Mesothelial cell of epicardium (in vitro differentiated cells): ENCODE data around the gene FMN2. TPM values are rescaled to one million over a fixed set of nuclear protein-coding genes. Genes with fewer than 3 reads are reported as not detected.

ENCODE experiments used
- DNase-seq, 2 experiments: peaks; one replicate each; pipeline ENCODE4 v3.0.0; 2021; ENCODE audit warnings: low spot score in 2 of 2; ENCODE audit not compliant: unreplicated experiment in 2 of 2
- H3K27ac Mint-ChIP-seq: 2 replicates; pipeline ENCODE4 v1.8.0; 2021; ENCODE audit warnings: mixed read lengths
- H3K27me3 Mint-ChIP-seq: 2 replicates; pipeline ENCODE4 v1.8.0; 2021; ENCODE audit warnings: low read depth, mixed read lengths
- H3K36me3 Mint-ChIP-seq: 2 replicates; pipeline ENCODE4 v1.8.0; 2021; ENCODE audit warnings: mixed read lengths
- H3K4me1 Mint-ChIP-seq: 2 replicates; pipeline ENCODE4 v1.8.0; 2021; ENCODE audit warnings: mixed read lengths
- H3K4me3 Mint-ChIP-seq: 2 replicates; pipeline ENCODE4 v1.8.0; 2021; ENCODE audit warnings: mild to moderate bottlenecking, moderate library complexity, mixed read lengths
- H3K9me3 Mint-ChIP-seq: 2 replicates; pipeline ENCODE4 v1.8.0; 2021; ENCODE audit warnings: mixed read lengths
- CTCF ChIP-seq: fragments of 200-600 bp; sonication (generic); IDR thresholded peaks from one replicate; pipeline ENCODE4 v1.5.0; 2021; ENCODE audit warnings: antibody characterized with exemption; ENCODE audit not compliant: unreplicated experiment
- total RNA-seq: library from RNA; stranded (reverse); gene quantifications from 3 replicates; pipeline ENCODE4 v1.2.1, GENCODE V29; 2021

Gene FMN2
- total RNA-seq, 1 donor from 2014 or later, result 0.54 TPM

- H3K4me1 Mint-ChIP-seq, result peaks cover 7% of the 10 kb centered on the region
Observed at GRCh38 chr1:240295811-240296210, 204.1 kb downstream of the FMN2 start.

GRCh38 chr1:240304466-240304865 is 212.8 kb downstream of the FMN2 start:
- DNase-seq, result no peak
- Mint-ChIP-seq H3K27ac (no peak overlapping the region), H3K4me3 (no peak overlapping the region), H3K36me3 (peaks cover 2% of the 10 kb centered on the region), H3K9me3 (peaks cover 20% of the 10 kb centered on the region), H3K27me3 (no peaks in the 10 kb centered on the region), H3K4me1 (no peaks in the 10 kb centered on the region)
- TF ChIP-seq CTCF, result no peak

More at GRCh38 chr1:240295811-240296210, 204.1 kb downstream of the FMN2 start:
- Mint-ChIP-seq H3K27me3 (peaks cover 8% of the 10 kb centered on the region), H3K36me3 (no peaks in the 10 kb centered on the region), H3K4me3 (no peak overlapping the region), H3K27ac (no peak overlapping the region), H3K9me3 (peaks cover 9% of the 10 kb centered on the region)
- TF ChIP-seq CTCF, result no peak
- no peak for DNase-seq

- DNase-seq, result no peak
- Mint-ChIP-seq H3K36me3 (peaks cover 2% of the 10 kb centered on the region), H3K9me3 (peaks cover 17% of the 10 kb centered on the region), H3K4me3 (no peak overlapping the region), H3K4me1 (peaks cover 4% of the 10 kb centered on the region), H3K27me3 (no peaks in the 10 kb centered on the region), H3K27ac (no peak overlapping the region)
- TF ChIP-seq CTCF, result no peak
Observed at GRCh38 chr1:240306673-240307072, 215.0 kb downstream of the FMN2 start.

GRCh38 chr1:240308096-240308495 is 216.4 kb downstream of the FMN2 start:
- H3K27me3 Mint-ChIP-seq, result no peaks in the 10 kb centered on the region
- no peak overlapping the region for H3K27ac Mint-ChIP-seq
- DNase-seq, result no peak
- H3K4me1 Mint-ChIP-seq, result peaks cover 4% of the 10 kb centered on the region
- TF ChIP-seq CTCF, result no peak
- H3K4me3 Mint-ChIP-seq, result no peak overlapping the region
- H3K36me3 Mint-ChIP-seq, result peaks cover under 1% of the 10 kb centered on the region
- H3K9me3 Mint-ChIP-seq, result peaks cover 15% of the 10 kb centered on the region

- no peaks in the 10 kb centered on the region for H3K27me3 Mint-ChIP-seq
- TF ChIP-seq CTCF, result no peak
- H3K4me3 Mint-ChIP-seq, result no peak overlapping the region
- peaks cover 4% of the 10 kb centered on the region for H3K4me1 Mint-ChIP-seq
- peaks cover 8% of the 10 kb centered on the region for H3K9me3 Mint-ChIP-seq
- no peak overlapping the region for H3K27ac Mint-ChIP-seq
- H3K36me3 Mint-ChIP-seq, result no peaks in the 10 kb centered on the region
- no peak for DNase-seq
Observed at GRCh38 chr1:240309769-240310168, 218.1 kb downstream of the FMN2 start.
